Measurements from ENCODE around the gene PLXDC1. TPM values are rescaled to one million over a fixed set of nuclear protein-coding genes. Genes with fewer than 3 reads are reported as not detected.

PLXDC1 gene
- total RNA-seq, 1 experiment from 2014 or later, result 2.0 TPM

DNA sequence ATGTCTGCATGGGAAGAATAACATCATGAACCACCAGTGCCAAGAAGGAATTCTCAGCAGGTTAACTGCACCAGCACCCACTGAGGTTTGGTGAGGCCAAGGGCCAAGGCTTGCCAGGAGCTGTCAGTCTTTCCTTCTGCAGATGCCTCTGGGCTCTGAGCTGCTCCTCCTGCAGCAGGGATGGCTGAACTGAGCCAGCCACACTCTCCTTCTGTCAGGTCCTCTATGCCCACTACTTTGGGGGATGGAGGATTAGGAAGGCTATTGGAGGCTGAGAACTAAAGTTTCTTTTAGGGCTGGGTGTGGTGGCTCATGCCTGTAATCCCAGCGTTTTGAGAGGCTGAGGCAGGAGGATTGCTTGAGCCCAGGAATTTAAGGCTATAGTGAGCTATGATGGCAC, 71.6 kb downstream of the PLXDC1 start:
- Histone ChIP-seq H2BK120ac (ENCODE audit: low read depth, low read length, poor library complexity, severe bottlenecking) (no peak overlapping the region), H4K5ac (ENCODE audit: insufficient read length, low read depth, low read length) (no peak overlapping the region), H3K23me2 (ENCODE audit: insufficient read length, low read depth, low read length, poor library complexity, severe bottlenecking) (no peaks in the 10 kb centered on the region), H3K27ac (ENCODE audit: insufficient read length, low read depth, low read length) (no peak overlapping the region), H3T11ph (ENCODE audit: low read length) (no peak overlapping the region), H3K56ac (ENCODE audit: insufficient read length, low read depth, low read length) (no peak overlapping the region), H2BK15ac (ENCODE audit: low read depth, low read length) (no peak overlapping the region), H2BK20ac (ENCODE audit: low read depth, low read length, poor library complexity, severe bottlenecking) (no peak overlapping the region), H3K4ac (ENCODE audit: low read depth, low read length) (no peak overlapping the region), H3K14ac (ENCODE audit: insufficient read depth, low read length) (no peak overlapping the region), H4K91ac (ENCODE audit: insufficient read length, low read depth, low read length) (no peak overlapping the region), H2BK5ac (ENCODE audit: insufficient read length, low read length) (no peak overlapping the region), H3K9ac (ENCODE audit: extremely low read depth, insufficient read length, low read length) (no peak overlapping the region), H3K4me2 (ENCODE audit: insufficient read depth, insufficient read length, low read length) (no peak overlapping the region), H3K27me3 (ENCODE audit: insufficient read depth, low read length) (no peaks in the 10 kb centered on the region), H3K18ac (ENCODE audit: insufficient read length, low read depth, low read length) (no peak overlapping the region), H3K9me3 (ENCODE audit: control insufficient read depth, low read depth, low read length) (no peaks in the 10 kb centered on the region), H3K23ac (ENCODE audit: insufficient read length, low read depth, low read length) (no peak overlapping the region), H3K79me2 (ENCODE audit: insufficient read depth, low read length) (no peaks in the 10 kb centered on the region), H4K8ac (replicated peaks; ENCODE audit: insufficient read length, low read depth, low read length) (no peak overlapping the region), H2BK12ac (ENCODE audit: insufficient read length, low read depth, low read length) (no peak overlapping the region), H3K79me1 (ENCODE audit: insufficient read depth, low read depth, low read length, poor library complexity, severe bottlenecking) (no peaks in the 10 kb centered on the region), H3K4me1 (ENCODE audit: insufficient read depth, low read length) (no peaks in the 10 kb centered on the region), H4K20me1 (ENCODE audit: control insufficient read depth, insufficient read depth, insufficient read length) (no peaks in the 10 kb centered on the region), H2AFZ (ENCODE audit: low read length) (no peak overlapping the region), H2AK5ac (ENCODE audit: insufficient read length, low read length) (no peak overlapping the region)
- DNase-seq, result no peak
- Mint-ChIP-seq H3K9me3 (no peaks in the 10 kb centered on the region), H3K4me1 (peaks cover 17 to 24% of the 10 kb centered on the region in 2 experiments), H3K4me3 (no peak overlapping the region), H3K27ac (no peak overlapping the region), H3K36me3 (ENCODE audit: insufficient read depth in 1 of 3, low read depth in 3 of 3) (no peaks in the 10 kb centered on the region), H3K27me3 (ENCODE audit: low read depth) (peaks cover 2% of the 10 kb centered on the region)
- WGBS (ENCODE audit: extremely low coverage, insufficient read length, low lambda C conversion rate), result no CpG with 5 or more reads among the region's 1 CpG
- TF ChIP-seq, protein P1, sequence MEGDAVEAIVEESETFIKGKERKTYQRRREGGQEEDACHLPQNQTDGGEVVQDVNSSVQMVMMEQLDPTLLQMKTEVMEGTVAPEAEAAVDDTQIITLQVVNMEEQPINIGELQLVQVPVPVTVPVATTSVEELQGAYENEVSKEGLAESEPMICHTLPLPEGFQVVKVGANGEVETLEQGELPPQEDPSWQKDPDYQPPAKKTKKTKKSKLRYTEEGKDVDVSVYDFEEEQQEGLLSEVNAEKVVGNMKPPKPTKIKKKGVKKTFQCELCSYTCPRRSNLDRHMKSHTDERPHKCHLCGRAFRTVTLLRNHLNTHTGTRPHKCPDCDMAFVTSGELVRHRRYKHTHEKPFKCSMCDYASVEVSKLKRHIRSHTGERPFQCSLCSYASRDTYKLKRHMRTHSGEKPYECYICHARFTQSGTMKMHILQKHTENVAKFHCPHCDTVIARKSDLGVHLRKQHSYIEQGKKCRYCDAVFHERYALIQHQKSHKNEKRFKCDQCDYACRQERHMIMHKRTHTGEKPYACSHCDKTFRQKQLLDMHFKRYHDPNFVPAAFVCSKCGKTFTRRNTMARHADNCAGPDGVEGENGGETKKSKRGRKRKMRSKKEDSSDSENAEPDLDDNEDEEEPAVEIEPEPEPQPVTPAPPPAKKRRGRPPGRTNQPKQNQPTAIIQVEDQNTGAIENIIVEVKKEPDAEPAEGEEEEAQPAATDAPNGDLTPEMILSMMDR (conservative IDR thresholded peaks at IDR 0.05), result no peak
